HG02884 (cell line): ENCODE results near the gene RIMBP2.

Experiments used
- ATAC-seq: cut with Tn5 transposase; IDR thresholded peaks from one replicate; pipeline ENCODE4 v1.9.1; 2021; ENCODE audit warnings: mild to moderate bottlenecking, moderate library complexity; ENCODE audit not compliant: unreplicated experiment

The RIMBP2 gene

DNA sequence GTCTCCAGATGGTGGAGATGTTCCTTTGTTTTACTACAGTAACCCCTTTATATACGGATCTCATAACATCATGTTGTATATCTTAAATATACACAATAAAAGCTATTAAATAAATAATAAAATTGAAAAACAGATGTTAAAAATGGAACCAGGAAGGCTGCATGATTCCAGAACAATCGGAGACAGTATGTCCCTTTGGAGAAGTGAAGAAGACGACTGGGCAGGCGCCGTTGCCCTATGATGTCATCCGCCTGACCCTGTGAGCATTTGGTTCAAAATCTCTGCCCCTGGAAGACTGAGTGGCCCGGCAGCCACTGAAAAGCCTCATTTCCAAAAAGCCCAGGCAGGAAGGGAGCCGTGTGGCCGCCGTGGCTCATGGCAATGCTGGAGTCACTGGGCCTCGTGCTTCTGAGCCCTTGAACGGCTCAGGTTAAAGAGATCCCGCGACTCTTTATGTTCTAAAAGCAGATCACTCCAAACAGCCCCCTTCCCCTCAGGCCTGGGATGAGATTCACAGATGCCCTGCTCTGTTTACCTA lies 30.8 kb downstream of the RIMBP2 start:
- no peak for ATAC-seq

DNA sequence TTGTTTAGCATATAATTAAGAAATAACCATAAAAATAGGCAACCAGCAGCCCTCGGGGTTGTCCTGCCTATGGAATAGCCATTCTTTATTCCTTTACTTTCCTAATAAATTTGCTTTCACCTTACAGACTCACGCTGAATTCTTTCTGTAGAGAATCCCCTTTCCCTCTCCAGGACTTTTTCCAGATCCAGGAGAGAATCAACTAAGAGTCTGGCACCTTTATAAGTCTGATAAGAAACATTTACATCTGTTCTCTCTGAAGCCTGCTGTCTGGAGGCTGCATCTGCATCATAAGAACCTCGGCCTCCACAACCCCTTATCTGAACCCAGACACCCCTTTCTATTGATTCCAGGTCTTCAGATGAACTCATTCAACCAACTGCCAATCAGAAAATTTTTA lies 32.3 kb downstream of the RIMBP2 start:
- ATAC-seq, result no peak

DNA sequence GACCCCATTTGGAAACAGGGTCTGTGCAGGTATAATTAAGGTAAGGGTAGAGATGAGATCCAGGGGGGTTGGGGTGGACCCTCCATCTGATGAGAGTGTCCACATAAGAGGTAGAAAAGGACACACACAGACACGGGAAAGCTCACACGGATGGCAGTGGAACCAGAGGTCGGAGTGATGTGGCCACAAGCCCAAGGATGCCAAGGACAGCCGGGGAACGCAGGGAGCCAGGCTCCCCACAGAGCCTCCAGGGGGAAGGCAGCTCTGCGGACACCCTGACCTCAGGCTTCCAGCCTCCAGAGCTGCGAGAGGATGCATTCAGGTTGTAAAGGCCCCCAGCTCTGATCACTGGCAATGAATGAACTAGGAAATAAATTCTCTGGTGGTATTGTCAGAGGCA lies 33.0 kb downstream of the RIMBP2 start:
- no peak for ATAC-seq

GRCh38 chr12:130680451-130680990 lies 35.6 kb downstream of the RIMBP2 start:
- no peak for ATAC-seq

GRCh38 chr12:130677957-130678558 lies 38.0 kb downstream of the RIMBP2 start:
- ATAC-seq, result no peak

DNA sequence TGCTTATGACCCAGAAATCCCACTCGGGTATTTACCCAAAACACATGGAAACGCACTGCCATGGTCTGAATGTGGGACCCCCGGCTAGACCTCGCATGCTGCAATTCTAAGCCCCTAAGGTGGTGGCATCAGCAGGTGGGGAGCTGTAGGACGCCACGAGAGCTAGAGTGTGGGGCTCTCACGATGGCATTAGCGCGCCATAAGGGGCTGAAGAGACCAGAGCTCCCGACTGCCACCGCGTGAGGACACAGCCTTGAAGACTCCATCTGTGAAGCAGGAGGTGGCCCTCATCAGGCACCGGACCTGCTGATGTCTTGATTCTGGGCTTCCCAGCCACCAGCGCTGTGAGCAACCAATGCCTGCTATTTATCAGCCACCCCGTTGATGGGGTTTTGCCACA lies 40.3 kb downstream of the RIMBP2 start:
- ATAC-seq, result no peak

- ATAC-seq, result no peak
Measured at GRCh38 chr12:130675121-130675520, 41.0 kb downstream of the RIMBP2 start.

- no peak for ATAC-seq
Measured at GRCh38 chr12:130674676-130675075, 41.4 kb downstream of the RIMBP2 start.

- no peak for ATAC-seq
Measured at GRCh38 chr12:130673036-130673705, 42.9 kb downstream of the RIMBP2 start.

DNA sequence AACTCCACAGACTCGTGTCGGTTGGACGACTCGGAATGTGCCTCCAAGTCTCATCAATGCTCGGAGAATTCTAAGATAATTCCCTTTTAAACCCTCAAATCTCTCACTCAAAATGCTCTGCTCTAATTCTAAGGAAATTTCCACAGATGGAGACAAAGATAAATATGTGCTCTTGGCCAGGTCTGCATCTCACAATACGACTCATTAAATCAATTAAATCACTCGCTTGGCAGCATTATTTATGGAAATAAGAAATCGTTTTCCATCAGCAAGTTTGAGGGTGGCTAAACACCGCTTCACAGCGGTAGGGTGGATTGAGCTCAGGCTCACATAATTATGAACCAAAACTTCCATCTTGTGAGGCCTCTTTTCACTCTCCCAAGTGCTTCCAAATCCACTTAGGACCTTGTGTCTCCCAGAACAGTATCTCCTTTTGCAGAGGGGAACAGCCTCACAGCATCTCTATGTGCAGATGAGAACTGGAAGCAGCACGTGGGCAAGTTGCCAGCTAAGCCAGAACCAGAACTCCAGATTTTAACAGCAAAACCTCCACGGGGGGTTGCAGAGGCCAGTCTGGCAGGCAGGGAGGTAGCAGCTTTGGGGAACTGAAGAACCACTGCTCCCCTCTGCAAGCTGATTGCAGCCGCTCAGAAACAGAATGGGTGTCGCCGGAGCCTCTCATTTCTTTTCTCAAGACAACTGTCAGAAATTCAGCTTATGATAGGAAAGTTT lies 43.8 kb downstream of the RIMBP2 start:
- no peak for ATAC-seq

DNA sequence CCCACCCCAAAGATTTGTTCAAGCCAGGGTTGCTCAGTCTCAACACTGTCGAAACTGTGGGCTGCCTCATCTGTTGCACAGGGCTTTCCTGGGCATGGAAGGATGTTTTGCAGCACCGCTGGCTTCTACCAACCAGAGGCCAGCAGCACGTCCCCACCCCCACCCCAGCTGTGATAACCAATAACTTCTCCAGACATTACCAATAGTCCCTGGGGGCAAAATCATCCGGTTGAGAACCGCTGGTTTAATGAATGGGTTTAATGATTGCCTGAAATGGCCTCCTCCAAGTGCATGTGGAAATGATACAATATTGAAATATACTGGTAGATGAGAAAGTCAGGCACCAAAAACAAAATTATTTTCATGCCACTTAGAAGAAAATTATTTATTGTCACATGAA lies 44.5 kb downstream of the RIMBP2 start:
- ATAC-seq, result no peak

GRCh38 chr12:130669797-130670196 lies 46.3 kb downstream of the RIMBP2 start:
- no peak for ATAC-seq

DNA sequence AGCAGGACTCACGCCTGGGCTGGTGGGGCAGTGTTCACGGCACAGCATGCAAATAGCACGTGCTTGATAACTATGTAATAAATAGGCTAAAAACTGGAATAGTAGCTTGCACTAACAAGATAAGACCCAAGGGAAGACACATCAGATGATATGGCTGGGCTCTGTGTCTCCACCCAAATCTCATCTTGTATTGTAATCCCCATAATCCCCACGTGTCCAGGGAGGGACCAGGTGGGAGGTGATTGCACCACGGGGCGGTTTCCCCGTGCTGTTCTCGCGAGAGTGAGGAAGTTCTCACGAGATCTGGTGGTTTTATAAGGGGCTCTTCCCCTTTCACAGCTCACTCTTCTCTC lies 46.9 kb downstream of the RIMBP2 start:
- no peak for ATAC-seq

DNA sequence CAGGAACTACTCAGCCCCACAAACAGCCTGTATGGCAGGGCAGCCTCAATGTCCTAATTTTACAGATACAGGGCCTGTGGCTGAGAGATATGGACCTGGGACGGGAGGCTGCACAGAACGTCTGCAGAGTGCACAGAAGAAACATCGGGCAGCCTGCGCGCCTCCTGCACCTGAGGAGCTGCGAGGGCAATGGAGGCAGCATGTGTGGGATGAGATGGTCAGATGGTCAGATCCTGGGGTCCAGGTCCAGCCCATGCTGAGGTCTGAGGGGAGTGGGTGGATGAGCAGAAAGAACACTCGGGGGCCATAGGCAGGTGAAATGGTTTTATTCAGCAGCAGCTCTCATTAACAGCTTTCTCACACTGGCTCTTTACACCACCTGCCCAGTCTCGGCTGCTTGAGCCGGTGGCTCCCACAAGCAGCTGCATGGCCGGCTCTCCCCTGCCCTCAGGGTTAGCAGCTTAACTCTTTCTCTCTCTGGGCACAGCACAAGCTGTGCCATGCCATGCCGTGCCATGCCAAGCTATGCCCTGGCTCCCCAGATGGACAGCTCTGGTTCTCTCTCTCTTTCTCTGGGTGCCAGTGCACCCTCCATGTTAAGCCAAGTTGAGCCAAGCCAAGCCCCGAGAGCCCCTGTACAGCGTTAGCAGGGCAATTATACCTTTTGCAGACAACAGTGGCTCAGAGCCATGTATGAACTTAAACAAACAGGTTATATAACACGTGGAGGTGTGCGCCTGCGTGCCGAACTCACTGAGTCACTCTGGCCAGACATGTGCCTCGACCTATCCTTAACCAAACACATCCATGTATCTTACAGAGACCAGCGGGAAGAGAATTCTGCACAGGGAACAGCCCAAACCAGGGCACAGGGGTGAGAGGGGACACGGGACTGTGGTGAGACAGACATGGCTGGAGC lies 47.6 kb downstream of the RIMBP2 start:
- ATAC-seq, result no peak

DNA sequence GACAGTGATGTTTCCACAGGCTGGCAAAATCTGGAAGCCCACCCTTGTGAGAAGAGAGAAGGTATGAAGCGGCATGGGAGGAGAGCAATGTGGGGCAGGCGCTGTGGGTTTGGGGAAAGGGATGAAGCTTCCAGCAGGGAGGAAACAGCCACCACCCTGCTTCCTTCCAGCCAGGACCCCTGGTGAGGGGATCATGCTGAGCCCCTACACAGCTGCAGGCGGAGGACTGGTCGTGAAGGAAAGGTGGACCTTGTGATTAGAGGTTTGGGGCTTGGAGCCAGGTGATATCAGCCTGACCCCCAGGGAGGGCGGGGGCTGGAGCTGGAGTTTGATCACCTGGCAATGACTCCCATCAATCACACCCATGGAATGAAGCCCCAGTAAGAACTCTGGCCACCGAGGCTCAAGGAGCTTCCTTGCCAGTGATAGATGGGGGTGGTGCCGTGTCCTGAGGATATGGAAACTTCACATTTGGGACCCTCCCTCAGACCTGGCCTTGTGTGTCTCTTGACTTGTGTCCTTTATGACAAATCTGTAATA lies 48.6 kb downstream of the RIMBP2 start:
- no peak for ATAC-seq

GRCh38 chr12:130666645-130667044 lies 49.5 kb downstream of the RIMBP2 start:
- no peak for ATAC-seq

- ATAC-seq, result no peak
Measured at GRCh38 chr12:130665753-130666152, 50.3 kb downstream of the RIMBP2 start.

DNA sequence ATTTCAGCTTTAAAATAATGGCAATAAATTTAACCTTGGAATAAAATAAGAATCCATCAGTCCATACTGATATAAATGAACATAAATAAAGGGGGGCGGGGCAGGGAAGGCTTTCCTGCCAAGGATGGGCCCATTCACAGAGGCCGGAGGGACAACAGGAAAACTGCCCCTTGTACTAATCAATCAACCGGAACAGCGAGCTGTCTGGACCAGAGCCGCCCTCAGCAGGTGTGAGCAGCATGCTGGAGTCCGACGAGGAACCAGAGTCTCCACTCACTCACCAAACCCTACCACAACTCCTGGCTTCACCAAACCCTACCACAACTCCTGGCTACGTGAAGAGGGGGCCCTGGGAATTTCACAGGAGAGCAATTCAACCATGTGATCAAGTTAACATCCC lies 51.3 kb downstream of the RIMBP2 start:
- ATAC-seq, result no peak

DNA sequence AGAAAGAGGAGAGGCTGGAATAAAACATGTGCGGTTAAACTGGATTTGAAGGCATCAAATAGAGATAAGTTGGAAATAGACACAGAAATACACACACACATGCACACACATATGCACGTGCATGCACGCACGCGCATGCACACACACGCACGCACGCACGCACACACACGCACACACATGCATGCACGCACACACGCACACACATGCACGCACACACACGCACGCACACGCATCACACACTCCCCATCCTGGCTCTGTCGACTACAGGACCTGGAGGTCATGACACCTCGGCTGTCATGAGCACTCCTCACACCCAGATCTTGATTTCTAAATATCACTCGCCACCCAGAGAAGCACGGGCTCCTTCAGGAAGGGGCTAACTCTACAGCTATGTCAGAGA lies 51.8 kb downstream of the RIMBP2 start:
- ATAC-seq, result no peak

GRCh38 chr12:130663514-130663913 lies 52.6 kb downstream of the RIMBP2 start:
- ATAC-seq, result no peak
